ENCODE measurements around the gene MTIF3.
A peak's percentile ranks its signal among the peaks of the same experiment; 100 is the strongest.
"Not testable (repeated sequence)": the region's sequence is repeated elsewhere in the genome, so short reads cannot be mapped to it uniquely, and the experiment has no call there.

MTIF3 gene

DNA sequence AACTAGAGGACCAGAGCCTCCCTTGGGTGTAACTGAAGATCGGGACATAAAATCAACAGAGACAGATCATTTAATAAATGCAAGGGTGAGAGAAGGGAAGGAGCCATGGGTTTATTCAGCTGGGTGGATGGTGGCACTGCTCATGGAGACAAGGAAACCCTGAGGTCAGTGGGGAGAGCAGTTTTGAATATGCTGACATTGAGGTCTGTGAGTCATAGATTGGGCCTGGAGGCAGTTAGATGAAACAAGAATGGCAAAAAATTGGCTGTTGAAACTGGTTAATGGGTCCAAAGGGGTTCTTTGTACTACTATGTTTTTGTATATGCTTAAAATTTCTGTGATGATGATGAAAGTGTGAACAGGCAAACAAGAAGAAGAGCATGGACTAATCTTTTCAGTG, 31.0 kb downstream of the MTIF3 start:
- H3K36me3 Mint-ChIP-seq (ENCODE audit: low read depth): no peaks in the 10 kb centered on the region
- peaks cover 6% of the 10 kb centered on the region for H3K27me3 Mint-ChIP-seq (ENCODE audit: low read depth)
- H3K9me3 Mint-ChIP-seq: no peaks in the 10 kb centered on the region
- H3K4me3 Mint-ChIP-seq: no peak overlapping the region
- H3K27ac Mint-ChIP-seq: no peak overlapping the region
- H3K4me1 Mint-ChIP-seq (ENCODE audit: low read depth): peaks cover 17% of the 10 kb centered on the region
- no peak for DNase-seq (ENCODE audit: low spot score)

- Mint-ChIP-seq H3K9me3 (no peaks in the 10 kb centered on the region), H3K4me3 (no peak overlapping the region), H3K36me3 (ENCODE audit: low read depth) (no peaks in the 10 kb centered on the region), H3K27ac (no peak overlapping the region), H3K4me1 (ENCODE audit: low read depth) (peaks cover 6% of the 10 kb centered on the region), H3K27me3 (ENCODE audit: low read depth) (peaks cover 29% of the 10 kb centered on the region)
- DNase-seq (ENCODE audit: low spot score): no peak
These were observed 35.2 kb downstream of the MTIF3 start for GRCh38 chr13:27415116-27415515.

DNA sequence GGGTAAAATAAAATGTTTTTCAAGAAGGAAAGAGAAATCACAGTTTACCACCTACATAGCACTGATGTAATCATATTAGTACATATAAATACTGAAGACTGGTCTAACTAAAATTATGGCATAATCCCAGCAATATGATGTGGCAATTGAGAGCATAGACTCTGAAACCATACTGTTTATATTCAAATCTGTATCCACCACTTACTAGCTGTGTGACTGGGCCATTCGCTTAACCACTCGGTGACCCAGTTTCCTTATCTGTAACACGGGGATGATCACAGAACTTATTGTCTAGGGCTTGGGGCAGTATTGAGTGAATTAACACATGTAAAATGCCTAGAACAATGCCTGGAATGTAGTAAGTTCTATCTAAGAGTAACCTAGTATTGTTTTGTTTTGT, 39.0 kb downstream of the MTIF3 start:
- Mint-ChIP-seq H3K4me3 (no peak overlapping the region), H3K27me3 (ENCODE audit: low read depth) (peaks cover 54% of the 10 kb centered on the region)

GRCh38 chr13:27409013-27409412, 41.4 kb downstream of the MTIF3 start:
- Mint-ChIP-seq H3K36me3 (ENCODE audit: low read depth) (no peaks in the 10 kb centered on the region), H3K4me3 (no peak overlapping the region), H3K27me3 (ENCODE audit: low read depth) (peaks cover 48% of the 10 kb centered on the region), H3K4me1 (ENCODE audit: low read depth) (peaks cover 4% of the 10 kb centered on the region), H3K27ac (no peak overlapping the region), H3K9me3 (no peaks in the 10 kb centered on the region)
- DNase-seq (ENCODE audit: low spot score): no peak

More for the DNA sequence above, 39.0 kb downstream of the MTIF3 start:
- Mint-ChIP-seq H3K4me1 (ENCODE audit: low read depth) (peaks cover 3% of the 10 kb centered on the region), H3K9me3 (no peaks in the 10 kb centered on the region), H3K36me3 (ENCODE audit: low read depth) (no peaks in the 10 kb centered on the region), H3K27ac (no peak overlapping the region)
- no peak for DNase-seq (ENCODE audit: low spot score)

GRCh38 chr13:27408074-27408473, 42.3 kb downstream of the MTIF3 start:
- Mint-ChIP-seq H3K36me3 (ENCODE audit: low read depth) (no peaks in the 10 kb centered on the region), H3K27ac (no peak overlapping the region), H3K27me3 (ENCODE audit: low read depth) (peaks cover 43% of the 10 kb centered on the region), H3K9me3 (no peaks in the 10 kb centered on the region), H3K4me3 (no peak overlapping the region), H3K4me1 (ENCODE audit: low read depth) (peaks cover 4% of the 10 kb centered on the region)
- no peak for DNase-seq (ENCODE audit: low spot score)

- H3K27ac Mint-ChIP-seq: no peak overlapping the region
- H3K4me3 Mint-ChIP-seq: no peak overlapping the region
- H3K9me3 Mint-ChIP-seq: no peaks in the 10 kb centered on the region
- no peaks in the 10 kb centered on the region for H3K36me3 Mint-ChIP-seq (ENCODE audit: low read depth)
- peaks cover 31% of the 10 kb centered on the region for H3K27me3 Mint-ChIP-seq (ENCODE audit: low read depth)
- H3K4me1 Mint-ChIP-seq (ENCODE audit: low read depth): peaks cover 4% of the 10 kb centered on the region
- DNase-seq (ENCODE audit: low spot score): peak; percentile 34
These were observed 44.0 kb downstream of the MTIF3 start for GRCh38 chr13:27406178-27406939.

DNA sequence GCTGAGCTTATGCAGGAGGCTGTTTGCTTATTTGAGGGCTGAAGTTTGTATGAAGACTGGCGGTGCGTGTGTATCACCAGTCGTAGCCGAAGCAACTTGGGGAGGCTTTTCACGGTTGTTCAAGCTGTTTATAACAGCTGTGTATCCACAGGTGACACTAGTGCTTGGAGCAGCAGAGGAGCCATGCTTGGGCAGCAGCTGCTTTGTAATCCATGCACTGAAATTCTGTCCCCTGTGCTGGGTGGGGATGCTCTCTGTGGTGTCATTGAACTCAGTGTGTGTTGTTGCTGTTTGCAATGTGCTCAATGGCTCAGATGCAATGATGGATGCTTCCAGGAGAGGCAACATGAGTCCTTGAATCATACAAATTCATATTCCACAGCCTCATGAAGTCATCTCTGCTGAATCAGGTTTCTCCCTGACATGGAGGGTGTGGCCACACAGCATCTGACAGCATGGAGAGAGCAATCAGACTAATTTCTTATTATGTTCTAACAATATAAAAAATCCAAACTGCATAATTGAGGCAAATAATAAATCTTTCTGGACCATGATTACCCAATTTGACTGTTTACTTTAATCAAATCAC, 44.7 kb downstream of the MTIF3 start:
- no peak overlapping the region for H3K27ac Mint-ChIP-seq
- no peak overlapping the region for H3K4me3 Mint-ChIP-seq
- peaks cover 26% of the 10 kb centered on the region for H3K27me3 Mint-ChIP-seq (ENCODE audit: low read depth)
- H3K36me3 Mint-ChIP-seq (ENCODE audit: low read depth): no peaks in the 10 kb centered on the region
- H3K4me1 Mint-ChIP-seq (ENCODE audit: low read depth): peaks cover 8% of the 10 kb centered on the region
- H3K9me3 Mint-ChIP-seq: no peaks in the 10 kb centered on the region
- no peak for DNase-seq (ENCODE audit: low spot score)

DNA sequence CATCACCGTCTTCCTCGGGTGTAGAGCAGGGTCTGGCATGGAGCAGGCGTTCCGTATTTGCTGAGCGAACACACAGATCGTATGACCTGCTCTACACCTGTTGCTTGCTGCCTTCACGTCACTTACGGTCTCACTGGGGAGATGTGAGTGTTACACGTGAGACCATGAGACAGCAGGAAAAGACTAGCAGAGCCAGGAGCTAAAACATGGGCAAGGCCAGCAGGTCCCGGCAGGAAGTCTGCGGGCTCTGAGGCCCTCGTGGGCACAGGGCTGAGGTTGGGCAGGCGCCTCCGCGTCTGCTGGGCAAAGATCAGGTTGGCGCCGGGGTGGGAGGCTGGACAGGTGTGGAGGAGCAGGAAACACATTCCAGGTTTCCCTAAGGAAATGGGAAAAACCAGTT, 45.7 kb downstream of the MTIF3 start:
- Mint-ChIP-seq H3K4me3 (no peak overlapping the region), H3K27ac (no peak overlapping the region), H3K9me3 (no peaks in the 10 kb centered on the region), H3K27me3 (ENCODE audit: low read depth) (peaks cover 22% of the 10 kb centered on the region), H3K4me1 (ENCODE audit: low read depth) (peaks cover 8% of the 10 kb centered on the region), H3K36me3 (ENCODE audit: low read depth) (no peaks in the 10 kb centered on the region)
- DNase-seq (ENCODE audit: low spot score): no peak

GRCh38 chr13:27403727-27404385, 46.5 kb downstream of the MTIF3 start:
- H3K4me1 Mint-ChIP-seq (ENCODE audit: low read depth): peaks cover 8% of the 10 kb centered on the region
- no peak overlapping the region for H3K4me3 Mint-ChIP-seq
- no peak overlapping the region for H3K27ac Mint-ChIP-seq
- H3K9me3 Mint-ChIP-seq: no peaks in the 10 kb centered on the region
- no peaks in the 10 kb centered on the region for H3K36me3 Mint-ChIP-seq (ENCODE audit: low read depth)
- no peak for DNase-seq (ENCODE audit: low spot score)
- H3K27me3 Mint-ChIP-seq (ENCODE audit: low read depth): peaks cover 14% of the 10 kb centered on the region

DNA sequence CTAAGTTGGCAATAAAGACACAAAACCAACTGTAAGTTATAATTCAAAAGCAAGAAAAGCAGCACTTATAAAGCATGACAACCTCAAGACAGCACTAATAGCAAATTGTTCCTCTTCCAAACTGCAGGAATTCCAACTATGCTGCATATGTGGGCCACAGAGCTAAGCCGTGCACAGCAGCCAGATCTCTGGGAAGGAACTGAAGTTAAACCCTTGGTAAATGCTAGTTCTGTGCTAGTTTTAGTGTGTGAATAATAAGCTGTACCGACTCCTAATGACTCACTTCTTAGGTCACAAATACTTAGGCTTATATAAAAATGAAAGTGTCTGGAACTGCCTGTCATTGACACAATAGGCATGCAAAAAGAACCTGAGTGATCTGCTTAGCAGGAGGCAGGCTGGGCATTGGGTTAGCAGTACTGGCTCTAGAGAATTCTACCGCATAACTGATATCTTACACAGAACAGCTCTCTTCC, 47.1 kb downstream of the MTIF3 start:
- Mint-ChIP-seq H3K4me3 (no peak overlapping the region), H3K27me3 (ENCODE audit: low read depth) (peaks cover 10% of the 10 kb centered on the region), H3K36me3 (ENCODE audit: low read depth) (no peaks in the 10 kb centered on the region), H3K9me3 (no peaks in the 10 kb centered on the region), H3K4me1 (ENCODE audit: low read depth) (peaks cover 8% of the 10 kb centered on the region), H3K27ac (no peak overlapping the region)
- DNase-seq (ENCODE audit: low spot score): no peak

- Mint-ChIP-seq H3K27me3 (ENCODE audit: low read depth) (peaks cover 2% of the 10 kb centered on the region), H3K36me3 (ENCODE audit: low read depth) (no peaks in the 10 kb centered on the region), H3K4me1 (ENCODE audit: low read depth) (peaks cover 4% of the 10 kb centered on the region), H3K4me3 (no peak overlapping the region), H3K9me3 (no peaks in the 10 kb centered on the region), H3K27ac (no peak overlapping the region)
- DNase-seq (ENCODE audit: low spot score): no peak
These were observed 49.2 kb downstream of the MTIF3 start for GRCh38 chr13:27401210-27401609.

- DNase-seq (ENCODE audit: low spot score); H3K36me3 Mint-ChIP-seq (ENCODE audit: low read depth); H3K9me3 Mint-ChIP-seq; H3K27me3 Mint-ChIP-seq (ENCODE audit: low read depth); H3K4me1 Mint-ChIP-seq (ENCODE audit: low read depth); H3K4me3 Mint-ChIP-seq; H3K27ac Mint-ChIP-seq: not testable (repeated sequence)
These were observed 50.0 kb downstream of the MTIF3 start for GRCh38 chr13:27400405-27400804.

- H3K27ac Mint-ChIP-seq: no peak overlapping the region
- H3K9me3 Mint-ChIP-seq: no peaks in the 10 kb centered on the region
- H3K36me3 Mint-ChIP-seq (ENCODE audit: low read depth): no peaks in the 10 kb centered on the region
- peaks cover 4% of the 10 kb centered on the region for H3K4me1 Mint-ChIP-seq (ENCODE audit: low read depth)
- no peak for DNase-seq (ENCODE audit: low spot score)
- H3K4me3 Mint-ChIP-seq: no peak overlapping the region
- peaks cover 13% of the 10 kb centered on the region for H3K27me3 Mint-ChIP-seq (ENCODE audit: low read depth)
These were observed 52.0 kb downstream of the MTIF3 start for GRCh38 chr13:27398360-27398759.

DNA sequence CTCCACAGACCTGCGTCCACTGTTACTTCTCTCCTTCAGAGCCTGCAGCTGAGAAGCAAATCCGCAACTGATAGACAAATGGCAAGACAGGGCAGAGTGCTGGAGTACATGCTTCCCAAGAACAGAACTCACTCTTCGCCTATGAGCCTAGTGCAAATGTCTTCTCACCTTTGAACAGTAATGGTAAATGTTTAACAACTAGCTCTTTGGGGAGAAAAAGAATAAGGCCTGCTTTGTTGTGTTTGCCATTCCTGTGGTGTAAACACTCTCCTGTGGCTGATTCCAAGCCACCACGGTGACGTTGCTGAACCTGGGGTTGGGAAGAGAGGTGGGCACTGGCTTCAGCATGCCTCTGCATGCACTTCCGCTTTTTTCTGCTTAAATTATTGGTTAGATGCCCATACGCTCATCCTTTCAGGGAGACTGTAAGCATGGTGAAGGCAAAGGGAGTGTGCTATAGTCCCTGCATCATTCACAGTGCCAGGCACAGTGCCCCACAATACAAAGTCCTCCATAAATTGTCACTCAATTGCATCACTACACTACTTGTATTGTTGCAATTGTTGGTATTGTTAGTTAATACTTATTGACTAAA, 54.0 kb downstream of the MTIF3 start:
- Mint-ChIP-seq H3K4me1 (ENCODE audit: low read depth) (peaks cover 4% of the 10 kb centered on the region), H3K27ac (no peak overlapping the region), H3K4me3 (no peak overlapping the region), H3K36me3 (ENCODE audit: low read depth) (no peaks in the 10 kb centered on the region), H3K9me3 (no peaks in the 10 kb centered on the region), H3K27me3 (ENCODE audit: low read depth) (peaks cover 17% of the 10 kb centered on the region)
- no peak for DNase-seq (ENCODE audit: low spot score)

Data from T-helper 2 cell treated with Interferon-gamma antibody and Interleukin-4, amounts not matched to agents 5 μg/mL and 100 μg/mL, for 36 hours (primary cell).